SK-N-SH (cell line): Measurements from ENCODE around the gene LAMC2. TPM values are rescaled to one million over a fixed set of nuclear protein-coding genes. Genes with fewer than 3 reads are reported as not detected.
A peak's percentile ranks its signal among the peaks of the same experiment; 100 is the strongest.

Source experiments
- CTCF ChIA-PET: fragments of 300-600, 350-600 bp; formaldehyde crosslinking; extraction: SDS; loops from one replicate; lab custom pipeline; 2021; lab: Yijun Ruan, JAX
- POLR2A ChIA-PET: fragments of 350-600 bp; sonication (Branson Sonifier 250); formaldehyde crosslinking; extraction: SDS; loops from one replicate; lab custom pipeline; 2020; ENCODE audit warnings: antibody characterized with exemption, inconsistent platforms; lab: Yijun Ruan, JAX
- DNase-seq: peaks from one replicate; pipeline ENCODE4 v3.0.0; 2012
- H2AFZ ChIP-seq: fragments of 200-600 bp; sonication (generic); 2 replicates; pipeline ENCODE4 v1.8.1; 2016; ENCODE audit warnings: antibody characterized with exemption, mild to moderate bottlenecking, low read depth
- H3F3A ChIP-seq: fragments of 200-600 bp; sonication (generic); replicated peaks from 2 replicates; pipeline ENCODE3; 2016; ENCODE audit warnings: antibody characterized with exemption, mild to moderate bottlenecking; ENCODE audit not compliant: insufficient read depth
- H3K27ac ChIP-seq, 2 experiments: fragments of 200-500 bp in 1 of 2; fragments of 200-600 bp in 1 of 2; sonication (Bioruptor generic) in 1 of 2; sonication (generic), shearing (Covaris generic) in 1 of 2; 2 replicates each; pipeline versions ENCODE4 v1.5.1 to v1.6.1; 2014 to 2016; ENCODE audit warnings: low read depth in 2 of 2, inconsistent platforms in 1 of 2, low read length in 1 of 2, mild to moderate bottlenecking in 1 of 2, mixed read lengths in 1 of 2
- H3K27me3 ChIP-seq: fragments of 200-600 bp; sonication (generic), shearing (Covaris generic); 2 replicates; pipeline ENCODE4 v1.6.1; 2016; ENCODE audit warnings: mixed run types; ENCODE audit not compliant: insufficient read depth
- H3K36me3 ChIP-seq, 2 experiments: fragments of 200-500 bp in 1 of 2; fragments of 200-600 bp in 1 of 2; sonication (Bioruptor generic) in 1 of 2; sonication (generic) in 1 of 2; replicated peaks in 1 of 2; 2 replicates each; pipeline versions ENCODE3 to v1.5.1; 2014 to 2016; ENCODE audit warnings: low read length in 1 of 2, mild to moderate bottlenecking in 1 of 2; ENCODE audit not compliant: insufficient read depth in 2 of 2, control insufficient read depth in 1 of 2
- H3K4me1 ChIP-seq, 2 experiments: fragments of 200-500 bp in 1 of 2; fragments of 200-600 bp in 1 of 2; sonication (Bioruptor generic) in 1 of 2; sonication (generic), shearing (Covaris generic) in 1 of 2; 2 replicates each; pipeline versions ENCODE4 v1.5.1 to v1.6.1; 2014 to 2016; ENCODE audit warnings: low read depth in 1 of 2, low read length in 1 of 2, mixed run types in 1 of 2; ENCODE audit not compliant: insufficient read depth in 2 of 2, control insufficient read depth in 1 of 2
- H3K4me2 ChIP-seq: fragments of 200-600 bp; sonication (generic), shearing (Covaris generic); 2 replicates; pipeline ENCODE4 v1.6.1; 2017; ENCODE audit warnings: mixed run types
- H3K4me3 ChIP-seq, 2 experiments: fragments of 200-500 bp in 1 of 2; fragments of 200-600 bp in 1 of 2; sonication (Bioruptor generic) in 1 of 2; sonication (generic), shearing (Covaris generic) in 1 of 2; 2 replicates each; pipeline versions ENCODE4 v1.5.1 to v1.8.1; 2014 to 2016; ENCODE audit warnings: low read depth in 2 of 2, inconsistent platforms in 1 of 2, low read length in 1 of 2, mild to moderate bottlenecking in 1 of 2, mixed read lengths in 1 of 2, moderate library complexity in 1 of 2
- H3K79me2 ChIP-seq: fragments of 200-600 bp; sonication (generic); 2 replicates; pipeline ENCODE4 v1.8.1; 2017; ENCODE audit warnings: mild to moderate bottlenecking; ENCODE audit not compliant: insufficient read depth
- H3K9ac ChIP-seq: fragments of 200-600 bp; sonication (generic); 2 replicates; pipeline ENCODE4 v1.6.1; 2017; ENCODE audit warnings: mixed run types
- H3K9me2 ChIP-seq: fragments of 200-600 bp; sonication (generic); 2 replicates; pipeline ENCODE4 v1.6.1; 2017; ENCODE audit warnings: mixed run types
- H3K9me3 ChIP-seq: fragments of 200-600 bp; sonication (generic); 2 replicates; pipeline ENCODE4 v1.6.1; 2017; ENCODE audit warnings: mixed run types, mild to moderate bottlenecking, moderate library complexity
- H4K20me1 ChIP-seq: fragments of 200-600 bp; sonication (generic); 2 replicates; pipeline ENCODE4 v1.6.1; 2017; ENCODE audit warnings: mild to moderate bottlenecking, mixed run types; ENCODE audit not compliant: insufficient read depth
- EP300 ChIP-seq, 2 experiments: IDR thresholded peaks; 2 replicates each; pipeline versions ENCODE4 v1.4.0 to v1.6.1; 2012; ENCODE audit warnings: borderline replicate concordance in 1 of 2, low read depth in 1 of 2, low read length in 1 of 2
- FOSL2 ChIP-seq: IDR thresholded peaks from 2 replicates; pipeline ENCODE4 v1.4.0; 2012; ENCODE audit warnings: low read depth, mild to moderate bottlenecking, moderate library complexity, borderline replicate concordance
- FOXJ3 ChIP-seq: sonication (generic); formaldehyde crosslinking; IDR thresholded peaks from 2 replicates; pipeline ENCODE4 v1.5.1; 2020; ENCODE audit warnings: mild to moderate bottlenecking, missing genetic modification reagents
- GATA2 ChIP-seq: sonication (generic); formaldehyde crosslinking; IDR thresholded peaks from 2 replicates; pipeline ENCODE4 v1.5.0; 2020; ENCODE audit warnings: mild to moderate bottlenecking, missing genetic modification reagents
- JUND ChIP-seq: IDR thresholded peaks from 2 replicates; pipeline ENCODE4 v1.4.0; 2012
- PBX3 ChIP-seq: IDR thresholded peaks from 2 replicates; pipeline ENCODE4; 2012
- POLR2AphosphoS5 ChIP-seq: IDR thresholded peaks from 2 replicates; pipeline ENCODE4 v1.6.1; 2012; ENCODE audit warnings: low read depth, low read length
- RCOR1 ChIP-seq: fragments of 150-350 bp; IDR thresholded peaks from 2 replicates; pipeline ENCODE4 v1.6.1; 2017; ENCODE audit warnings: antibody characterized with exemption, low read length
- REST ChIP-seq: IDR thresholded peaks from 2 replicates; pipeline ENCODE4 v1.6.1; 2012; ENCODE audit warnings: mild to moderate bottlenecking, low read depth, low read length, moderate library complexity
- RFX5 ChIP-seq: IDR thresholded peaks from 2 replicates; pipeline ENCODE4 v1.6.1; 2012; ENCODE audit warnings: mild to moderate bottlenecking, improper control_type of control experiment, low read length
- SIN3A ChIP-seq: IDR thresholded peaks from 2 replicates; pipeline ENCODE4 v1.6.1; 2012; ENCODE audit warnings: low read depth, mild to moderate bottlenecking, low read length, moderate library complexity, borderline replicate concordance
- TAF1 ChIP-seq: IDR thresholded peaks from 2 replicates; pipeline ENCODE4 v1.6.1; 2012; ENCODE audit warnings: low read depth, mild to moderate bottlenecking, low read length, moderate library complexity, borderline replicate concordance
- WGBS: methylation state at CpG from one replicate; pipeline ENCODE4 v1.1.6; 2017; ENCODE audit warnings: low lambda C conversion rate; 5-methylcytosine and 5-hydroxymethylcytosine counted together
- polyA plus RNA-seq, 3 experiments: library from polyadenylated mRNA; depleted of rRNA; stranded (reverse); fragments of >200 nt; gene quantifications; 2 replicates each; pipeline ENCODE4 v1.2.3, GENCODE V29; 2012

Gene LAMC2
- polyA plus RNA-seq, 1 of the 3 experiments (the other 2 are of a cell fraction): 0.15 TPM

- Histone ChIP-seq H3K4me2 (no peak overlapping the region), H3K4me3 (no peak overlapping the region), H3K36me3 (no peaks in the 10 kb centered on the region), H3K27ac (no peak overlapping the region; a peak in 1 of 4 replicates), H4K20me1 (no peaks in the 10 kb centered on the region), H3K9me2 (no peaks in the 10 kb centered on the region), H3K79me2 (no peaks in the 10 kb centered on the region), H3K4me1 (peaks cover 0 to 14% of the 10 kb centered on the region in 2 experiments; a peak in 1 of 4 replicates), H3K9me3 (no peaks in the 10 kb centered on the region), H3K9ac (no peak overlapping the region), H3F3A (no peaks in the 10 kb centered on the region), H3K27me3 (no peaks in the 10 kb centered on the region), H2AFZ (no peak overlapping the region)
- TF ChIP-seq FOSL2: no peak
- 0 out of 4 replicates have a peak, but pooled peaks of 1 of the 2 experiments have one; percentile 14 for TF ChIP-seq EP300 (IDR thresholded peaks at IDR 0.05; ENCODE audit: borderline replicate concordance in 1 of 2, low read depth in 1 of 2, low read length in 1 of 2)
- peak; percentile 55; the same call in 1 of the 2 replicates for TF ChIP-seq GATA2
- TF ChIP-seq JUND: no peak
- ChIA-PET CTCF (no interaction called here), POLR2A (interaction anchor here (0.6 to 0.8 kb wide), 2 partner anchors 9 to 377 kb away, joined by 3 read pairs; no protein-coding TSS in a partner anchor)
- DNase-seq: peak; percentile 39
- WGBS: 74% methylated on average over 5 of the region's 5 CpGs
Observed at GRCh38 chr1:183287191-183287675, 101.2 kb downstream of the LAMC2 start.

- POLR2A ChIA-PET: no interaction called here
Observed at GRCh38 chr1:183288583-183288982, 102.5 kb downstream of the LAMC2 start.

GRCh38 chr1:183289051-183289496, 103.0 kb downstream of the LAMC2 start:
- H3K4me1 ChIP-seq: peaks cover 0 to 14% of the 10 kb centered on the region in 2 experiments; a peak in 1 of 4 replicates
- H3K27me3 ChIP-seq: no peaks in the 10 kb centered on the region
- 63% methylated on average over 6 of the region's 9 CpGs for WGBS
- no peaks in the 10 kb centered on the region for H3K9me2 ChIP-seq
- no peaks in the 10 kb centered on the region for H3K79me2 ChIP-seq
- H3K36me3 ChIP-seq: no peaks in the 10 kb centered on the region
- H3K27ac ChIP-seq: no peak overlapping the region
- H2AFZ ChIP-seq: no peak overlapping the region
- DNase-seq: no peak
- no peak overlapping the region for H3K9ac ChIP-seq
- no peaks in the 10 kb centered on the region for H3F3A ChIP-seq
- ChIA-PET POLR2A (no interaction called here), CTCF (no interaction called here)
- no peaks in the 10 kb centered on the region for H3K9me3 ChIP-seq
- no peak overlapping the region for H3K4me3 ChIP-seq
- H3K4me2 ChIP-seq: no peak overlapping the region
- no peaks in the 10 kb centered on the region for H4K20me1 ChIP-seq
- TF ChIP-seq RFX5: no peak
- TF ChIP-seq TAF1: no peak
- TF ChIP-seq FOXJ3 (CRISPR knock-in tag): no peak
- no peak for TF ChIP-seq RCOR1
- TF ChIP-seq POLR2AphosphoS5: no peak
- no peak for TF ChIP-seq PBX3
- no peak for TF ChIP-seq REST

More at GRCh38 chr1:183288583-183288982, 102.5 kb downstream of the LAMC2 start:
- H3K27me3 ChIP-seq: no peaks in the 10 kb centered on the region
- no peak for DNase-seq
- H3K27ac ChIP-seq: no peak overlapping the region
- WGBS: 74% methylated on average over 2 of the region's 2 CpGs
- TF ChIP-seq PBX3 (no peak), GATA2 (no peak), SIN3A (no peak)
- no peak overlapping the region for H2AFZ ChIP-seq
- CTCF ChIA-PET: interaction anchor here (1.0 kb wide), 1 partner anchor 326 kb away, joined by 4 read pairs; no protein-coding TSS in a partner anchor
- H3K79me2 ChIP-seq: no peaks in the 10 kb centered on the region
- H3K36me3 ChIP-seq: no peaks in the 10 kb centered on the region
- no peaks in the 10 kb centered on the region for H3K9me3 ChIP-seq
- H3K4me2 ChIP-seq: no peak overlapping the region
- H3K9ac ChIP-seq: no peak overlapping the region
- H3F3A ChIP-seq: no peaks in the 10 kb centered on the region
- H3K4me1 ChIP-seq: peaks cover 0 to 14% of the 10 kb centered on the region in 2 experiments; a peak in 1 of 4 replicates
- H3K4me3 ChIP-seq: no peak overlapping the region
- H4K20me1 ChIP-seq: no peaks in the 10 kb centered on the region
- H3K9me2 ChIP-seq: no peaks in the 10 kb centered on the region
